Germinal center (tissue), 1 donor: ENCODE results near the gene TECPR2.

ENCODE experiments used
- DNase-seq: peaks from one replicate; pipeline ENCODE4 v3.0.0; 2012; ENCODE audit warnings: mixed read lengths, low spot score

TECPR2 gene

GRCh38 chr14:102375119-102375518 is 12.4 kb downstream of the TECPR2 start:
- no peak for DNase-seq

GRCh38 chr14:102377696-102378095 is 15.0 kb downstream of the TECPR2 start:
- no peak for DNase-seq

- DNase-seq, result no peak
Observed at GRCh38 chr14:102378830-102379229, 16.1 kb downstream of the TECPR2 start.

- DNase-seq, result no peak
Observed at GRCh38 chr14:102387086-102387485, 24.3 kb downstream of the TECPR2 start.

GRCh38 chr14:102389246-102389645 is 26.5 kb downstream of the TECPR2 start:
- no peak for DNase-seq

- no peak for DNase-seq
Observed at GRCh38 chr14:102390064-102390855, 27.5 kb downstream of the TECPR2 start.

GRCh38 chr14:102392506-102392905 is 29.8 kb downstream of the TECPR2 start:
- no peak for DNase-seq

GRCh38 chr14:102394717-102395375 is 32.1 kb downstream of the TECPR2 start:
- no peak for DNase-seq

GRCh38 chr14:102396521-102396920 is 33.8 kb downstream of the TECPR2 start:
- DNase-seq, result no peak

- no peak for DNase-seq
Observed at GRCh38 chr14:102403028-102403427, 40.3 kb downstream of the TECPR2 start.

GRCh38 chr14:102407258-102407657 is 44.5 kb downstream of the TECPR2 start:
- no peak for DNase-seq

- DNase-seq, result no peak
Observed at GRCh38 chr14:102408724-102409123, 46.0 kb downstream of the TECPR2 start.

- no peak for DNase-seq
Observed at GRCh38 chr14:102415671-102416070, 52.9 kb downstream of the TECPR2 start.

- DNase-seq, result no peak
Observed at GRCh38 chr14:102417001-102417431, 54.3 kb downstream of the TECPR2 start.

- DNase-seq, result no peak
Observed at GRCh38 chr14:102417646-102418045, 54.9 kb downstream of the TECPR2 start.

GRCh38 chr14:102418169-102418852 is 55.6 kb downstream of the TECPR2 start:
- no peak for DNase-seq

GRCh38 chr14:102418853-102419240 is 56.1 kb downstream of the TECPR2 start:
- no peak for DNase-seq

- no peak for DNase-seq
Observed at GRCh38 chr14:102419276-102419675, 56.5 kb downstream of the TECPR2 start.

- DNase-seq, result no peak
Observed at GRCh38 chr14:102419716-102420115, 57.0 kb downstream of the TECPR2 start.

- no peak for DNase-seq
Observed at GRCh38 chr14:102421411-102422057, 58.8 kb downstream of the TECPR2 start.

- DNase-seq, result no peak
Observed at GRCh38 chr14:102424520-102424919, 61.8 kb downstream of the TECPR2 start.

GRCh38 chr14:102424923-102425322 is 62.2 kb downstream of the TECPR2 start:
- DNase-seq, result no peak
